ENCODE measurements around the gene ABI3. TPM values are rescaled to one million over a fixed set of nuclear protein-coding genes. Genes with fewer than 3 reads are reported as not detected.

The ABI3 gene, protein sequence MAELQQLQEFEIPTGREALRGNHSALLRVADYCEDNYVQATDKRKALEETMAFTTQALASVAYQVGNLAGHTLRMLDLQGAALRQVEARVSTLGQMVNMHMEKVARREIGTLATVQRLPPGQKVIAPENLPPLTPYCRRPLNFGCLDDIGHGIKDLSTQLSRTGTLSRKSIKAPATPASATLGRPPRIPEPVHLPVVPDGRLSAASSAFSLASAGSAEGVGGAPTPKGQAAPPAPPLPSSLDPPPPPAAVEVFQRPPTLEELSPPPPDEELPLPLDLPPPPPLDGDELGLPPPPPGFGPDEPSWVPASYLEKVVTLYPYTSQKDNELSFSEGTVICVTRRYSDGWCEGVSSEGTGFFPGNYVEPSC
- total RNA-seq (2022) = not detected in 2 replicates
- percentile 6 among the genes with signal in this experiment for Bru-seq, nascent RNA
- BruChase-seq, experiment 1, labeled RNA remaining after a 6-hour chase = not detected
- BruChase-seq, experiment 2, labeled RNA remaining after a 2-hour chase = percentile 6 among the genes with signal in this experiment
- long read RNA-seq = 0 reads

DNA sequence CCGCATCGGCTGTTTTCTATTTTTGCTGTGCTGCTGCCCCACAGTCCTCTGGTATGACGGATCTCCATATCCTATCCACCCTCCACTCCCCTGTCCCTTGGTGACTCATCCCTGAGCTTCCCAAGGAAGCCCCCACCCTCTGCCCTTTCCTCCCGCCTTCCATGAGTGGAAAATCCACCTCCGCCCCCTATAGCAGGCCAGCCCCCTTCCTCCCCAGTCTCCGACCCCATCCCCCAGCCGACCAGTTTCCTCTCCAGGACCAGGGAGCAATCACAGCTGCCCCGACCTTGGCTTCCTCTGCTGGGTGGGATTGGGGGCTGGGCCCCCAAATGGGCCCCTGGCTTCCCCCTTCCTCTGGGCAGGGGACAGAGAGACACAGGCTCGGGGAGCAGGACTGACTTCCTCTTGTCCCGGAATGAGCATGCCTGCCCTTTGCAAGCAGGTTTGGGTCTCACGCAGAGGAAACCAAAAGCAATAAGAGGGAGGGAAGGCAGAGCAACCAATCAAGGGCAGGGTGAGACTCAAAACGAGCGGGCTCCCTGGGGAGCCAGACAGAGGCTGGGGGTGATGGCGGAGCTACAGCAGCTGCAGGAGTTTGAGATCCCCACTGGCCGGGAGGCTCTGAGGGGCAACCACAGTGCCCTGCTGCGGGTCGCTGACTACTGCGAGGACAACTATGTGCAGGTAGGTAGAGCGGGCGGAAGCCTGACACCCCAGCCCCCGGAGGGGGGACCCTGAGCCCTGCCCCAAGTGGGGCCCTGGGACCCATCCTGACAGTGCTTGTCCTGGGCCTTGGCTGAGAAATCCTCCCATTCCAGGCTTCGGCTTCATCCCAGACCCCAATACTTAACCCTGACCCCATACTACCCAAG is at the start of gene ABI3, which contains the start of gene GNGT2:
TSS of gene ABI3 (plus strand) at position 550 of the 872 bp plus-strand sequence. CDS start at position 568, 18 bp downstream.
TSS of gene GNGT2 (minus strand) at position 417 of the 872 bp plus-strand sequence. CDS start 3,152 bp downstream, outside the sequence.
- no TSS peak for BruUV-seq (replicated peaks)
- H3K9me3 Mint-ChIP-seq (ENCODE audit: low read depth, unreplicated experiment) = no peaks in the 10 kb centered on the region
- TF ChIP-seq, protein P1, sequence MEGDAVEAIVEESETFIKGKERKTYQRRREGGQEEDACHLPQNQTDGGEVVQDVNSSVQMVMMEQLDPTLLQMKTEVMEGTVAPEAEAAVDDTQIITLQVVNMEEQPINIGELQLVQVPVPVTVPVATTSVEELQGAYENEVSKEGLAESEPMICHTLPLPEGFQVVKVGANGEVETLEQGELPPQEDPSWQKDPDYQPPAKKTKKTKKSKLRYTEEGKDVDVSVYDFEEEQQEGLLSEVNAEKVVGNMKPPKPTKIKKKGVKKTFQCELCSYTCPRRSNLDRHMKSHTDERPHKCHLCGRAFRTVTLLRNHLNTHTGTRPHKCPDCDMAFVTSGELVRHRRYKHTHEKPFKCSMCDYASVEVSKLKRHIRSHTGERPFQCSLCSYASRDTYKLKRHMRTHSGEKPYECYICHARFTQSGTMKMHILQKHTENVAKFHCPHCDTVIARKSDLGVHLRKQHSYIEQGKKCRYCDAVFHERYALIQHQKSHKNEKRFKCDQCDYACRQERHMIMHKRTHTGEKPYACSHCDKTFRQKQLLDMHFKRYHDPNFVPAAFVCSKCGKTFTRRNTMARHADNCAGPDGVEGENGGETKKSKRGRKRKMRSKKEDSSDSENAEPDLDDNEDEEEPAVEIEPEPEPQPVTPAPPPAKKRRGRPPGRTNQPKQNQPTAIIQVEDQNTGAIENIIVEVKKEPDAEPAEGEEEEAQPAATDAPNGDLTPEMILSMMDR (IDR thresholded peaks at IDR 0.05; ENCODE audit: unreplicated experiment) = no peak
- peaks cover 74% of the 10 kb centered on the region for H3K27me3 Mint-ChIP-seq (ENCODE audit: unreplicated experiment)
- CTCF ChIA-PET = interaction anchor here (0.7 kb wide), 1 partner anchor 44 kb away, joined by 3 read pairs; no protein-coding TSS in a partner anchor
- H3K4me1 Mint-ChIP-seq (ENCODE audit: low read depth, unreplicated experiment) = peaks cover 9% of the 10 kb centered on the region
- no peak within 1 kb of the TSS for H3K27ac Mint-ChIP-seq (ENCODE audit: unreplicated experiment)
- H3K4me3 Mint-ChIP-seq (ENCODE audit: low read depth, unreplicated experiment) = no peak within 1 kb of the TSS
- intact Hi-C loops (cut with micrococcal nuclease; ENCODE audit: unreplicated experiment) = no loop called here
- no peaks in the 10 kb centered on the region for H3K36me3 Mint-ChIP-seq (ENCODE audit: insufficient read depth, unreplicated experiment)
- no peak for DNase-seq

DNA sequence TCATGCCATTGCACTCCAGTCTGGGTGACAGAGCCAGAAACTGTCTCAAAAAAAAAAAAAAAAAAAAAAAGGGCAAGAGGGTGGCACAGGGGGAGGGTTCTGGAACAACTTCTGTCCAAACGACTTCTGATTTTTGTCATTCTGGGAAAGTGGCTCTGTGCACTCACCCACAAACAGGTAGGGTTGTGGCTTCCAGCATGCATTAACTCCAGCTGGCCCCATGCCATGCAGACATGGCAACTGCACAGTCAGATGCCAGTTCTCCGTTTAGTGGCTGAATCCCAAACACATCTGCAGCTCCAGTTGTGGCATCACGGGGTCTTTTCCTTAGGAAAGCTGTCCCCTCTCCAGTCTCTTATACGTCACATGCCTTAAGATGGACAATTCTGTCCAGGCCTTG is 47.6 kb upstream of the ABI3 start:
- intact Hi-C loops (cut with micrococcal nuclease; ENCODE audit: unreplicated experiment) = no loop called here
- Mint-ChIP-seq H3K4me1 (ENCODE audit: low read depth, unreplicated experiment) (peaks cover 10% of the 10 kb centered on the region), H3K36me3 (ENCODE audit: insufficient read depth, unreplicated experiment) (peaks cover 2% of the 10 kb centered on the region), H3K27ac (ENCODE audit: unreplicated experiment) (no peak overlapping the region), H3K27me3 (ENCODE audit: unreplicated experiment) (peaks cover 56% of the 10 kb centered on the region), H3K9me3 (ENCODE audit: low read depth, unreplicated experiment) (no peaks in the 10 kb centered on the region), H3K4me3 (ENCODE audit: low read depth, unreplicated experiment) (no peak overlapping the region)
- no peak for DNase-seq
- TF ChIP-seq, protein P1 (IDR thresholded peaks at IDR 0.05; ENCODE audit: unreplicated experiment) = no peak
- CTCF ChIA-PET = no interaction called here
- no TSS peak for BruUV-seq (replicated peaks)

DNA sequence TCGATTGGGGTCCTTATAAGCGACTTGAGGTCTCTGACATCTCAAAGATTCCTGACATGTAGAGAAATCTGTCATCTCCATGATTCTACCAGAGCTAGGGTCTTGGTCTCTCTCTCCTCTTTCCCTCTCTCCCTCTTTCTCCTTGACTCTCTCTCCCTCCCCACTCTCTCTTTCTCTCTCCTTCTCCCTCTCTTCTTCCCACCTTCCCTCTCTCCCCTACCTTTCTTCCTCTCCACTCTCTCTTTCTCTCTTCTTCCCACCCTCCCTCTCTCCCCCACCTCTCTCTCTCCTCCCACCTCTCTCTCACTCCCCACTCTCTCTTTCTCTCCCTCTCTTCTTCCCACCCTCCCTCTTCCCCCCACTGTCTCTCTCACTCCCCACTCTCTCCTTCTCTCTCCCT is 45.4 kb upstream of the ABI3 start:
- H3K4me1 Mint-ChIP-seq (ENCODE audit: low read depth, unreplicated experiment) = no peaks in the 10 kb centered on the region
- H3K36me3 Mint-ChIP-seq (ENCODE audit: insufficient read depth, unreplicated experiment) = no peaks in the 10 kb centered on the region
- H3K4me3 Mint-ChIP-seq (ENCODE audit: low read depth, unreplicated experiment) = no peak overlapping the region
- BruUV-seq (replicated peaks) = no TSS peak
- intact Hi-C loops (cut with micrococcal nuclease; ENCODE audit: unreplicated experiment) = no loop called here
- H3K27me3 Mint-ChIP-seq (ENCODE audit: unreplicated experiment) = peaks cover 57% of the 10 kb centered on the region
- CTCF ChIA-PET = no interaction called here
- DNase-seq = no peak
- no peak overlapping the region for H3K27ac Mint-ChIP-seq (ENCODE audit: unreplicated experiment)
- H3K9me3 Mint-ChIP-seq (ENCODE audit: low read depth, unreplicated experiment) = no peaks in the 10 kb centered on the region
- TF ChIP-seq, protein P1 (IDR thresholded peaks at IDR 0.05; ENCODE audit: unreplicated experiment) = no peak

DNA sequence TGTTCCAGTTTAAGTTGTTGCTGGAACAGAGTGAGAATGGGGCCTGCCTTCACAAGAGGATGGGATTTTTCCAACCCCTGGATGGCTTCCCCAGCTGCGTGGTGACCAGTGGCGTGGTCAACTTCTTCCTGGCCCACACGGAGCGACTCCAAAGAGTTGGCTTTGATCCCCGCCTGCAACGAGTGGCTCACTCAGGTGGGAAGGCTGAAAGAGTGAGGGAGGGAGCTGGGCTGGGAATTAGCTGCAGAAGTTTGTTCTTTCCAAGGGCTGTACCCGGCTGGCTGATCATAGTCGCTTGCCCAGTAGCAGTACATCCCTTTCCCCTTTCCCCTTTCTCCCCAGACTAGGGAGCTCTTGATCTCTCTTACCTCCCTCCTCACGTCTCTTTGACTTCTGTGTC is 41.8 kb upstream of the ABI3 start:
- no TSS peak for BruUV-seq (replicated peaks)
- no peak overlapping the region for H3K4me3 Mint-ChIP-seq (ENCODE audit: low read depth, unreplicated experiment)
- H3K27ac Mint-ChIP-seq (ENCODE audit: unreplicated experiment) = no peak overlapping the region
- H3K9me3 Mint-ChIP-seq (ENCODE audit: low read depth, unreplicated experiment) = no peaks in the 10 kb centered on the region
- DNase-seq = no peak
- H3K4me1 Mint-ChIP-seq (ENCODE audit: low read depth, unreplicated experiment) = no peaks in the 10 kb centered on the region
- TF ChIP-seq, protein P1 (IDR thresholded peaks at IDR 0.05; ENCODE audit: unreplicated experiment) = no peak
- peaks cover 93% of the 10 kb centered on the region for H3K27me3 Mint-ChIP-seq (ENCODE audit: unreplicated experiment)
- CTCF ChIA-PET = interaction anchor here (0.8 kb wide), 1 partner anchor 9 kb away, joined by 6 read pairs; no protein-coding TSS in a partner anchor
- intact Hi-C loops (cut with micrococcal nuclease; ENCODE audit: unreplicated experiment) = no loop called here
- no peaks in the 10 kb centered on the region for H3K36me3 Mint-ChIP-seq (ENCODE audit: insufficient read depth, unreplicated experiment)
